Glutamatergic neuron (in vitro differentiated cells): Measurements from ENCODE around the gene PPOX. TPM values are rescaled to one million over a fixed set of nuclear protein-coding genes. Genes with fewer than 3 reads are reported as not detected.

ENCODE experiments used
- DNase-seq: peaks from one replicate; pipeline ENCODE4 v3.0.0; 2022
- H3K27ac Mint-ChIP-seq: one replicate; pipeline ENCODE4 v1.8.0; 2020; ENCODE audit warnings: mild to moderate bottlenecking, mixed read lengths, inconsistent platforms; ENCODE audit not compliant: unreplicated experiment
- H3K27me3 Mint-ChIP-seq: one replicate; pipeline ENCODE4 v1.8.0; 2020; ENCODE audit warnings: mild to moderate bottlenecking, moderate library complexity, mixed read lengths, inconsistent platforms; ENCODE audit not compliant: unreplicated experiment
- H3K36me3 Mint-ChIP-seq: one replicate; pipeline ENCODE4 v1.8.0; 2020; ENCODE audit warnings: mild to moderate bottlenecking, mixed read lengths, inconsistent platforms; ENCODE audit not compliant: unreplicated experiment
- H3K4me1 Mint-ChIP-seq: one replicate; pipeline ENCODE4 v1.8.0; 2020; ENCODE audit warnings: mild to moderate bottlenecking, low read depth, mixed read lengths, inconsistent platforms; ENCODE audit not compliant: unreplicated experiment
- H3K4me3 Mint-ChIP-seq: one replicate; pipeline ENCODE4 v1.8.0; 2020; ENCODE audit warnings: mild to moderate bottlenecking, mixed read lengths, inconsistent platforms; ENCODE audit not compliant: unreplicated experiment
- H3K9me3 Mint-ChIP-seq: one replicate; pipeline ENCODE4 v1.8.0; 2020; ENCODE audit warnings: mild to moderate bottlenecking, moderate library complexity, mixed read lengths, inconsistent platforms; ENCODE audit not compliant: unreplicated experiment
- CTCF ChIP-seq: fragments of 200-600 bp; sonication (generic); IDR thresholded peaks from one replicate; pipeline ENCODE4 v1.5.0; 2021; ENCODE audit not compliant: partially characterized antibody, unreplicated experiment
- total RNA-seq: library from RNA; stranded (reverse); fragmentation: NEBNext Ultra II Directional; extraction: Animal tissue kit (Norgen Biotek cat#: 25700); gene quantifications from one replicate; pipeline ENCODE4 v1.2.1, GENCODE V29; 2021; ENCODE audit not compliant: unreplicated experiment

The PPOX gene
- total RNA-seq, 1 donor from 2014 or later, result 53.2 TPM

DNA sequence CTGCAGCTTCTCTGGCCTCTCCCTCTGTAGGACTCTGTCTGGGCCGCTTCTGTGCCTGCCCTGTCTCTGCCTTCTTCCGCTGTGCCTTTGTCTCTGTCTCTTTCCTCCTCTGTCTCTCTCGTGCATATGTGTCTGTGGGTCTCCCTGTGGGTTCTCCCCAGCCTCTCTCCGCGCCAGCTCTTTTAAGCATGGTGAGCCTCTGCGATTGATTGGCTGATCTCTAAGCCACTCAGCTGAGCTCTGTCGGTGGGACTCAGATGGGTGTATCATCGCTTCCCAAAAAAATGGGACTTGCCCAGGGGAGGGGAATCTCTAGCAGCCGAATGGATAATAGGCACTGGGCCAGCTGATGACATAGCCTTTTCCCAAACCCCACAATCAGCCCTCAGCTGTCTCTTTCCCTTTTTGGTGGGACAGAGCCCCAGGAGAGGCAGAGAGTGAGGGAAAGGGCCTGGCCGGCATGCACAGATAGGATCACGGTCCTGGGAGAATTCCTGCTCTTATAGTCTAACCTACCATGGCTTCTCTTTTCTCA, 32.7 kb downstream of the PPOX start, which contains the start of gene ADAMTS4:
Gene ADAMTS4, minus strand, starts transcription at position 158 of the 535 bp plus-strand sequence. CDS start 427 bp downstream, outside the sequence.
- H3K4me1 Mint-ChIP-seq, result peaks cover 19% of the 10 kb centered on the region
- peaks cover 6% of the 10 kb centered on the region for H3K27me3 Mint-ChIP-seq
- peak within 1 kb of the TSS; percentile 82 for H3K4me3 Mint-ChIP-seq
- peaks cover under 1% of the 10 kb centered on the region for H3K36me3 Mint-ChIP-seq
- DNase-seq, result peak; percentile 39
- TF ChIP-seq CTCF, result no peak
- peak within 1 kb of the TSS; percentile 86 for H3K27ac Mint-ChIP-seq
- peaks cover 6% of the 10 kb centered on the region for H3K9me3 Mint-ChIP-seq

DNA sequence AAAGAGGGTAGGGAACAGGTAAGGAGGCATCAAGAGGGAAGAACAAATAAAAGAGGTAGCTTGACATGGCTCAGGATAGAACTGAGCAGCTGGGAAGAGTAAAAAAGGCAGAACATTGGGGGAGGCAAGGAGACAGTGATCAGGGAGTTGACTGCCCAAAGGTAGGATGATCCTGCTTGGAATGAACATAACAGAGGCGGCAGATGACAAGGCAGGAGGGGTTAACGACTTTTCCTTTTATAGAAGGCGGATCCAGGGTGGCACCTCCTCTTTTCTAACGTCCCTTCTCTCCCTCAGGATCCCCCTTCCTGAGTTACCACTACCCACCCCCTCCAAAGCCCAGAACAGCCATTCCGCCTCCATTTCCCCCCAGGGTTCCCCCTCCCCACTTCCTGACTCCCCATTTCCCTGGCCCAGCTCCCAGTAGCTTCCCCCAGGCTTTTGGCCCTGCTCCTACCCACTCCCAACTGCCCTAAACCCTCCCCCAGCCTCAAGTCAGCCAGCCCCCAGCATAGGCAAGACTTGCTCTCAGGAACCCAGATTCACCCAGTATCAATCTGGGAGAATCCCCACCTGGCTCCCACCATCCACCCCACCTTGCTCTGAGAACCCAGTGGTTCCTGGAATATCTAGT, 33.4 kb downstream of the PPOX start:
- H3K27me3 Mint-ChIP-seq, result peaks cover 6% of the 10 kb centered on the region
- peak overlapping the region; percentile 86 for H3K27ac Mint-ChIP-seq
- peak overlapping the region; percentile 82 for H3K4me3 Mint-ChIP-seq
- DNase-seq, result no peak
- no peak for TF ChIP-seq CTCF
- H3K36me3 Mint-ChIP-seq, result peaks cover 5% of the 10 kb centered on the region
- peaks cover 25% of the 10 kb centered on the region for H3K4me1 Mint-ChIP-seq
- peaks cover 6% of the 10 kb centered on the region for H3K9me3 Mint-ChIP-seq

DNA sequence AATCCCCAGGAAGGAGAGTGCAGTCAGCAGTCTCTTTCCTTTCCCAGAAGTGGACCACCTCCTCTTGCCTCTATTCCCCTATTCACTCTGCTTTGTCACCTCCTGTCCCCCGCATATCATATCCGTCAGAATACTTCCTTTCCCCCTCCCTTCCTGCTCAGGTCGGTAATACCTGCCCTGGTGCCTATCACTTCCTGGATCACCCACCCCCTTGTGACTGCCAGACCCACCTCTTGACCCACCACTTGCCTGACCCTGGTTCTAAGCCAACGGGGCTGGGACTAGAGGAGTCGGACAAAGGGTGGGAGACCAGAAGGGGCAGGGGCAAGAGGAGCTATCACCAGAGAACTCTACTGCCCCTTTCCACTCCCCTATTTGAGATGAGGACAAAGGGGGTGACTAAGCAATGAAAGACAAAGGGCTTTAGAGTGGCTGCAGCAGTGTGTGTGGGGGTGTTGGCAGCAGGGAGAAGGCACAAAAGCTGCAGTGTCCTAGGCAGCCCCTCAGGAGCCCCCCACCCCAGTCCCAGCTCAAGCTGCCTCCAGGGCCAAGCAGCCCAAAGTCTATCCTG, 34.3 kb downstream of the PPOX start:
- Mint-ChIP-seq H3K4me3 (peak overlapping the region; percentile 15), H3K9me3 (peaks cover 6% of the 10 kb centered on the region), H3K27me3 (peaks cover 6% of the 10 kb centered on the region), H3K4me1 (peaks cover 25% of the 10 kb centered on the region), H3K27ac (peak overlapping the region; percentile 98), H3K36me3 (peaks cover 5% of the 10 kb centered on the region)
- no peak for DNase-seq
- no peak for TF ChIP-seq CTCF

DNA sequence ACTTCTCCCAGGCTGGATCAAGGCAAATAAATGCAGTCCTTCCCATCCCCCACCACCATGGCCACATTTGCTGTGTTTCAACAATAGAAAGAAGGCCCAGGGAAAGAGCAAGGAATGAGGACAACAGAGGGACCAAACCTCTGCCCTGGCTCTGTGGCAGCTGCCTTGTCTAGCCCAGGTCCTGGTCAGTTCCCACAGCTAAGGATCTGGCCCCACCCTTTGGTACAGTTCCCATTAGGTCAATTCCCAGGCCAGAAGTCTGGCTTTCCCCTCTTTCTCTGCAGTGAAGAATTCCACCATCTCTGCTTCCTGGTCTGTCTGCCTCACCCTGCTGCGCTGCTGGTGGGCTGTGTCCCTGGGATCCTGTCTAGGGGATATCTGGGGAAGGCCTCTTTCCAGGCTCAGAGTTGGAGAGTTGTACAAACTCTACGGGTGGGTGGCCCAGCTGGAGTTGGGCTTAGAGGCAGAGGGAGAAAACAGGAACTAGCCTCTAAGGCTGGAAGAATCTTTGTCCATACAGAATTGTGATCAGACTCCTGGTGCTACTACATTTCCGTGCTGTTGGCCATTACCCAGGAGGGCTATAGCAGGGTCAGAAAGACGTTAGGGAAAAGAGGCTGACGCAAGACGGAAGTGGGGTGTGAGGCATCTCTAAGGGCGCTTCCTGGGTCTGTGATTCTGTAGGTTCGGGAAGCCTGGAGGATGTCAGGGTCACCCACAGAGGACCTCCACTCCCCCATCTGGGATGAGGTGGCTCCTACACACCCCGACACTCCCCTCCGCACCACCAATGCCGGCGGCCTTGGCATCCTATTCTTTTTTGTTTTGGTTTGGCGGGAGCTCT, 35.0 kb downstream of the PPOX start:
- peak overlapping the region; percentile 92 for H3K4me3 Mint-ChIP-seq
- no peak for TF ChIP-seq CTCF
- H3K4me1 Mint-ChIP-seq, result peaks cover 25% of the 10 kb centered on the region
- H3K27me3 Mint-ChIP-seq, result peaks cover 6% of the 10 kb centered on the region
- no peak for DNase-seq
- H3K27ac Mint-ChIP-seq, result peak overlapping the region; percentile 98
- peaks cover 6% of the 10 kb centered on the region for H3K9me3 Mint-ChIP-seq
- H3K36me3 Mint-ChIP-seq, result peaks cover 7% of the 10 kb centered on the region
